ENCODE measurements around the gene LCN12. TPM values are rescaled to one million over a fixed set of nuclear protein-coding genes. Genes with fewer than 3 reads are reported as not detected.

The LCN12 gene
- total RNA-seq, 1 experiment from 2014 or later = 2.1 TPM

DNA sequence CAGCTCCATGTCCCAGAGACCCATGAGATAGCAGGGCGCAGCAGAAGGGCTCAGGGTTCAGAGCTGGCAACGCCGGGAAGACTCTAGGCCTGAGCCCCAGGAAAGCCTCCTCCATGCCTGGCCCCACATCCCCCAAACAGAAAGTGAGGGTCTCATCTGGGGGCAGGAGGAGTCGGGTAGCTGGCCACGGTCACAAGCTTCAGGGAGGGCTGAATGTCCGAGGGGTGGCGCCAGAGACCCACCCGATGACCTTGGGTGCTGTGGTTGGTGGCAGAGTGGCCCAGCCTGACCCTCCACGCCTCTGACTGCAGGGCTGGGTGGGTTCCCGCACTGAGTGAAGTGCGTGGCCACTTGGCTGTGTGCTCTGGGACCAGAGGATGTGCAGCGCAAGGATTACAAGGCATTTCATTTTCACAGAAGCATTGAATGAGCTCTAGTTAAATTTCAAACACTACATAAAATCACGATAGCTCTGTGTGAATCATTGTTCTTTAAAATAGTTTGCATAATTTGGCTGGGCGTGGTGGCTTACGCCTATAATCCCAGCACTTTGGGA, 4.0 kb upstream of the LCN12 start:
- H3K9ac ChIP-seq (ENCODE audit: extremely low read depth, insufficient read length, low read length) = no peak overlapping the region
- no peak overlapping the region for H3K56ac ChIP-seq (ENCODE audit: insufficient read length, low read depth, low read length)
- H3K4me1 Mint-ChIP-seq = peaks cover 10 to 18% of the 10 kb centered on the region in 2 experiments
- TF ChIP-seq, protein P1, sequence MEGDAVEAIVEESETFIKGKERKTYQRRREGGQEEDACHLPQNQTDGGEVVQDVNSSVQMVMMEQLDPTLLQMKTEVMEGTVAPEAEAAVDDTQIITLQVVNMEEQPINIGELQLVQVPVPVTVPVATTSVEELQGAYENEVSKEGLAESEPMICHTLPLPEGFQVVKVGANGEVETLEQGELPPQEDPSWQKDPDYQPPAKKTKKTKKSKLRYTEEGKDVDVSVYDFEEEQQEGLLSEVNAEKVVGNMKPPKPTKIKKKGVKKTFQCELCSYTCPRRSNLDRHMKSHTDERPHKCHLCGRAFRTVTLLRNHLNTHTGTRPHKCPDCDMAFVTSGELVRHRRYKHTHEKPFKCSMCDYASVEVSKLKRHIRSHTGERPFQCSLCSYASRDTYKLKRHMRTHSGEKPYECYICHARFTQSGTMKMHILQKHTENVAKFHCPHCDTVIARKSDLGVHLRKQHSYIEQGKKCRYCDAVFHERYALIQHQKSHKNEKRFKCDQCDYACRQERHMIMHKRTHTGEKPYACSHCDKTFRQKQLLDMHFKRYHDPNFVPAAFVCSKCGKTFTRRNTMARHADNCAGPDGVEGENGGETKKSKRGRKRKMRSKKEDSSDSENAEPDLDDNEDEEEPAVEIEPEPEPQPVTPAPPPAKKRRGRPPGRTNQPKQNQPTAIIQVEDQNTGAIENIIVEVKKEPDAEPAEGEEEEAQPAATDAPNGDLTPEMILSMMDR (conservative IDR thresholded peaks at IDR 0.05) = peak; percentile 72
- no peak overlapping the region for H3T11ph ChIP-seq (ENCODE audit: low read length)
- peak; percentile 77 for DNase-seq
- H2BK120ac ChIP-seq (ENCODE audit: low read depth, low read length, poor library complexity, severe bottlenecking) = no peak overlapping the region
- peaks cover 0 to 2% (median 0%) of the 10 kb centered on the region in 3 experiments; a peak in 2 of 7 replicates for H3K36me3 Mint-ChIP-seq (ENCODE audit: insufficient read depth in 1 of 3, low read depth in 3 of 3)
- peak overlapping the region; percentile 68 to 74; a peak in 4 of 5 replicates for H3K4me3 Mint-ChIP-seq
- H3K27me3 ChIP-seq (ENCODE audit: insufficient read depth, low read length) = no peaks in the 10 kb centered on the region
- no peaks in the 10 kb centered on the region for H4K20me1 ChIP-seq (ENCODE audit: control insufficient read depth, insufficient read depth, insufficient read length)
- H3K9me3 Mint-ChIP-seq = no peaks in the 10 kb centered on the region
- H4K5ac ChIP-seq (ENCODE audit: insufficient read length, low read depth, low read length) = no peak overlapping the region
- no peaks in the 10 kb centered on the region for H3K79me2 ChIP-seq (ENCODE audit: insufficient read depth, low read length)
- no peak overlapping the region for H4K91ac ChIP-seq (ENCODE audit: insufficient read length, low read depth, low read length)
- H3K27ac Mint-ChIP-seq = no peak overlapping the region
- no peak overlapping the region for H2BK20ac ChIP-seq (ENCODE audit: low read depth, low read length, poor library complexity, severe bottlenecking)
- H3K9me3 ChIP-seq (ENCODE audit: control insufficient read depth, low read depth, low read length) = no peaks in the 10 kb centered on the region
- H4K8ac ChIP-seq (replicated peaks; ENCODE audit: insufficient read length, low read depth, low read length) = no peak overlapping the region
- no peaks in the 10 kb centered on the region for H3K79me1 ChIP-seq (ENCODE audit: insufficient read depth, low read depth, low read length, poor library complexity, severe bottlenecking)
- H2BK5ac ChIP-seq (ENCODE audit: insufficient read length, low read length) = no peak overlapping the region
- peaks cover 8% of the 10 kb centered on the region for H3K23me2 ChIP-seq (ENCODE audit: insufficient read length, low read depth, low read length, poor library complexity, severe bottlenecking)
- H3K18ac ChIP-seq (ENCODE audit: insufficient read length, low read depth, low read length) = no peak overlapping the region
- H3K4me2 ChIP-seq (ENCODE audit: insufficient read depth, insufficient read length, low read length) = no peak overlapping the region
- H2BK15ac ChIP-seq (ENCODE audit: low read depth, low read length) = no peak overlapping the region
- no peak overlapping the region for H3K23ac ChIP-seq (ENCODE audit: insufficient read length, low read depth, low read length)
- H3K4ac ChIP-seq (ENCODE audit: low read depth, low read length) = no peak overlapping the region
- no peak overlapping the region for H3K14ac ChIP-seq (ENCODE audit: insufficient read depth, low read length)
- H3K27me3 Mint-ChIP-seq (ENCODE audit: low read depth) = no peaks in the 10 kb centered on the region
- H2AK5ac ChIP-seq (ENCODE audit: insufficient read length, low read length) = no peak overlapping the region
- H2BK12ac ChIP-seq (ENCODE audit: insufficient read length, low read depth, low read length) = no peak overlapping the region
- no CpG with 5 or more reads among the region's 15 CpGs for WGBS (ENCODE audit: extremely low coverage, insufficient read length, low lambda C conversion rate)
- H3K4me1 ChIP-seq (ENCODE audit: insufficient read depth, low read length) = no peaks in the 10 kb centered on the region
- no peak overlapping the region for H3K27ac ChIP-seq (ENCODE audit: insufficient read length, low read depth, low read length)
- no peak overlapping the region for H2AFZ ChIP-seq (ENCODE audit: low read length)
